GM19467 (cell line): ENCODE measurements around the gene SPATA46.

Experiments used
- ATAC-seq: cut with Tn5 transposase; IDR thresholded peaks from one replicate; pipeline ENCODE4 v1.9.1; 2021; ENCODE audit warnings: mild to moderate bottlenecking, moderate library complexity; ENCODE audit not compliant: unreplicated experiment

The SPATA46 gene

DNA sequence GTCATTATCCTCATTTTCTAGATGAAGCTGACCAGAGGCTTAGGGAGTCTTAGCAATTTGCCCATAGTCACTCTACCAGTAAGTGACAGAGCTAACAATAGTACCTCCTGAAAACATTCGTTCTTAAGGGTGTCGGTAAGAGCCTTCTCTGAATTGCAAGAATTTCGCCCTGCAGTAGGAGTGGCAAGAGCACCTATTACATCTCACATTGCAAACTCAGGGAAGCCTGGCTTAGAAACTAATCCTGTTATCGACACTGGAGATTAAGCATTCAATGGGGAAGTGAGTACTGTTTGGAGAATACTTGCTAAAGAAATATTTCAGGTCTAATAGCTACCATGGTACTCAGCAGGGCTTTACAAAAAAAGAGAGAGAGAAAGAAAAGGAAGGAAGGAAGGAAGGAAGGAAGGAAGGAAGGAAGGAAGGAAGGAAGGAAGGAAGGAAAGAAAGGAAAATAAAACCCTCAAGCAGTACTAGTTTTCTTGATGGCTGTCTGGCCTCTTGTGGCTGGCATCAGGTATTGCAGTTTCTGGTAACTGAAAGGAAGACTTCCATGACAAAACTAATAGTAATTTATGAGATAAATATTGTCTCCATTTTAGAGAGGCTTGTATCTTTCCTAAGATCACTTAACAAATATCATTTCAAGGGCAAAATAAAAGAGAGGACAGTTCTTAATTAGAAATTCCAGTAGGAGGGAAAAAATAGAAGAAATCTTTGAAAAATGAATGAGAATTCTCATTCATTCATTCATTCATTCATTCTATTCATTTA lies 15.3 kb upstream of the SPATA46 start:
- no peak for ATAC-seq

DNA sequence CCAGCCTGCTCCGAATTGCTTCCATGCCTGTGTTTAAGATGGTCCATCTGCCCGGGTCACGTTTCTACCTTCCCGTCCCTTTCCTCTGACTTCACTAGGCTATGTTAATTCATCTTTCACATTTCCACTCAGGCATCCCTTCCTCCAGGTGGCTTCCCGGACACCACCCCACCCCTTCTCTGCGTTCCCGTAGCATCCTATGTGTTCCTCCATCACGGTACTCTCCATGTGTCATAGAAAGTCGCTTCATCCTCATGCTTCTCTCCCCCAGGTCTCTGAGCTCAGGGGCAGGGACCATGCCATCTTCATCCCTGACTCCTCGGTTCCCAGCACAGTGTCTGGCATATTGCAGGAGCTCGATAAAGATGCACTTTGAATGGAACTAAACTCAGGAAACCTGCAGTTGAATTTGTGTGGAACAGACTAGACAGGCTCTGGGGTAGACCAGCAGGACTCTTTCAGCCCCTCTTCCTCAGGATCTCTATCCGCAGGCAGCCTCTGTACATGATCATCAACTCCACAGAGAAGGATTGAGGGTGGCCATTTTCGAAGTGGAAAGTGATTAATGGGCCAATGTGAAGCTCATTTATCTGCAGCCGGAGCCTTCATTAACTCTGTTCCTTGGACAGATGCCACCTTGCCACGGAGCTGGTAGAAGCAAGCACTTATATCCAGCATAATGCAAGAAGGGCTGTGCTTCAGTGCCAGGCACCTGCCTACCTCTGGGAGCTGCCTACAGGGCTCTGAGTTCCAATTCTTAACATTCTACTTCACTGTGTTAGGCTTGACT lies 13.9 kb upstream of the SPATA46 start:
- ATAC-seq = no peak

DNA sequence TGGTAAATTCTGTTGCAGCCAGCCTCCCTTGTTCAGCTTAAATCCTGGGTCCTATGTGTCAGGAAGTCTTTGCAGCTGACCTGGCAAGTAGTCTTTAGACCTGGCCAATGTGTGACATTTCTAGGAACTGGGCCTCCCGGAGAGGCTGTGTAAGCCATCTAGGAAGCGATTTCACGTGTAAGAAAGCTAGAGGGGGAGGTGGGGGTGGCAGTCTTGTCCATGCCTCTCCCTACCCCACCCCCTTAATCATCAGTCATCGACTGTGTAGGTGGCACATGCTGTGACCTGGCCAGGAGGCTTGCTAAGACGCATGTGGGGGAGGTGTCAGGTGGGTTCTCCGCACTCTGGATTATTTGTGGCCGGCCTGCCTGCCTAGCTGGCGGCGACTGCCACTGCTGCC lies 13.3 kb upstream of the SPATA46 start:
- no peak for ATAC-seq

DNA sequence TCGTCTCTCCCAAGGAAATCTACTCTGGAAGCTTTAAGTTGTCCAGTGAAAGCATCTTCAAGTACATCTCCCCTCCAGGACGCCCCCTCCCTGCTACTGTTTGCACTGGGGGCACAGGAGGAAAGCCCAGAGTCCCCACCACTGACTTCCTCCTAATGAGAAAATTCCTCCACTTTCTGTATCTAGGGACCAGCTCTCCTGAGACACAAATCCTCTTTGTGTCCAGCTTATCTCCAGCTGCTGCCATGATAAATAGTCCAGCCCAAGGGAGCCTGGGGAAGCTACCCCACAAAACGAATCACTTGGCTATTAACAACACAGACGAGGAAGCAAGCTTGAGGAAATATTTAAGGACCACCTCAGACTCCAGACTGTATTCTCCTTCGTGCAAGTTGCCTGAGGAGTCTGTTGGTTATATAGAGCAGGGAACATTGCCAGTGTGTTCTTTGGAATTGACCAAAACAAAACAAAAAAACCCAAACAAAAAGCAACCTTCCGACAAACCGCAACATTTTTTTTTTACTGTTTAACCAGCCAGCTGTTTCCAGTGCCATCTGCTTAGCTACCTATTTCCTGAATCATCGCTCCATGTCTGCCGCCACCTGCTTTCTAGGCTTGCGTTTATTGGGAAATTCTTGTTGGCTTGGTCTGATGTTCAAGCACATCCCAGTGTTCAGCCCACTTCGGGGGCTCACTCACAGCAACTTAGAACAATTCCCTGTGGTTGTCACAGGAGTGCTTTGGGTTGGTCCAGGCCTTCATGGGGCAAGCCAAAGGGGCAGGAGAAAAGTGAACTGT lies 12.6 kb upstream of the SPATA46 start:
- no peak for ATAC-seq

DNA sequence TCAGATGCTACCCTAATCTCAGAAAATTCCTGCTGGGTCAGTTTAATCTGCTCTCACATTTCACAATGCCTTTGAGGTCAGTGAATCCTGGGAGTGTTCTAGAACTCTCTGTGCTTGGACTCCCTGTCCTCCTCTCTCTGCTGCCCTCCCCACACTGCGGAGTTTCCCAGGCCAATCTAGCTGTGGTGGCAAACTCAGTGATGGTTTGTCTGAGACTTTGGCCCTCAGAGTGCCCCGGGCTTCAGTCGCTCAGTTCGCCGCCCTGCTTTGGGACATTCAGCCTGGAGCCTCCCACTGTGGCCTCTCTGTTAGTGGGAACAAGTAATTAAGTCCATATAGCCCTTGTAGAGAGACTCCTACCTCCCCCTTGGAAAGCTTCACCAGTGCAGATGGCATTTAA lies 12.0 kb upstream of the SPATA46 start:
- no peak for ATAC-seq

DNA sequence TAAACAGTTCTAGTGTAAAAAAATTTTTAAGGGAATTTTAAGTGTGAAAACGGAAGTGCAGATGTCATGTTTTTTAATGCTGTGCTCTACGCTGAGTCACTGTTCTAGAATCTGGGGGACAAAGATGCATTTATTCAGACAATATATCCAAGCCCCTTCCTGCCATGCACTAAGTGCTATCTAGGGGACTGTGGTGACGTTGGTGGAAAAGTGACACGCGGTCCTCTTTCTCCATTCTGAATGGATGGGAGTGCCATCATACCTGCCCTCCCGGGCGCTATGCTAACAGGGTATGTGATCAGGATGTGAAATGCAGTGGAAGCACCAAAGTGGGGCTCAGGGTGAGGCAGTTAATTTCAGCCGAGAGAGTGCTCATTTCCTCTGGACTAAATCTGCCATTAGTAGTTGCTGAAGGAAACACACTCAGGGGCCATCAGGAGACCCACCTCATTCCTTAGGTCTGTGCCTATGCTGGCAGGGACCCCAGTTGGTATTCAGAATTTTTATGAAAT lies 11.5 kb upstream of the SPATA46 start:
- ATAC-seq = no peak

DNA sequence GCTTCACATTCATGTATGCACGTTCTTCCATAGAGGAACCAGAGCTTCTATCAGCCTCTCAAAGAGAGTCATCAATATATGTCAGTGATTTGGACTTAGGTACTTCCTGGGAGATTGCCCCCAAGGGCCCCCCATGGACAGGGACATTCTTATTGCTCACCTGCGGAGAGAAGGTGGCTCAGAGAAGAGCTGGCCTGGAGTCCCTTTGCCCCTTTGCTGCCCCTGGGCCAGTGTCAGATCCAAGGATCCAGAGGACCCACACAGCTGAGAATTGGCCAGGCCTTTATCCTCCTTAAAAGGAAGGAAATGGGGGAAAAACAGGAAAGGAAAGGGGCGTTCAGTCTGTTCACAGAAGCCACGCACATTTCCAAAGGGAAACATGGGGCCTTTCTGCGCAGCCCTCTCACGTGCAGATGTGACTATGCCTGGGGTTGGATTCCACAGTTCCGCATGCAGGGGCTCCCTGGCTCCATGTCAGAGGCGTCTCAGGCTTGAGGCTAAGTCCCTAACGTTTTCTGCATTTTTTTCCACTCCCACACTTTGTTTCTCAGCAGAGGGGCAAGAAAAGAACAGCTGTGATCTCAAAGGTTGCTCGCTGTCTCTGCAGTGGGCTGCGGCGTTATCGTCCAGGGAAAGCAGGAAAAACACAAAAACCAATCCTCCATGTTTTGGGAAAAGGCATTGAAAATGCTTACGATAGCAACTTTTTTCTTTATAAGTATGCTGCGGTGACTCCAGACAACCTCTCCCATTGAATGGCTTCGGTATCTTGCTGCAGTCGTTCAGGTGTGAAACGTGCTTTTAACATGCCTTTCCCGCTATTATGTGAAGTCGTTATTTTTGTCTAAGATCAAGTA lies 10.8 kb upstream of the SPATA46 start:
- no peak for ATAC-seq

DNA sequence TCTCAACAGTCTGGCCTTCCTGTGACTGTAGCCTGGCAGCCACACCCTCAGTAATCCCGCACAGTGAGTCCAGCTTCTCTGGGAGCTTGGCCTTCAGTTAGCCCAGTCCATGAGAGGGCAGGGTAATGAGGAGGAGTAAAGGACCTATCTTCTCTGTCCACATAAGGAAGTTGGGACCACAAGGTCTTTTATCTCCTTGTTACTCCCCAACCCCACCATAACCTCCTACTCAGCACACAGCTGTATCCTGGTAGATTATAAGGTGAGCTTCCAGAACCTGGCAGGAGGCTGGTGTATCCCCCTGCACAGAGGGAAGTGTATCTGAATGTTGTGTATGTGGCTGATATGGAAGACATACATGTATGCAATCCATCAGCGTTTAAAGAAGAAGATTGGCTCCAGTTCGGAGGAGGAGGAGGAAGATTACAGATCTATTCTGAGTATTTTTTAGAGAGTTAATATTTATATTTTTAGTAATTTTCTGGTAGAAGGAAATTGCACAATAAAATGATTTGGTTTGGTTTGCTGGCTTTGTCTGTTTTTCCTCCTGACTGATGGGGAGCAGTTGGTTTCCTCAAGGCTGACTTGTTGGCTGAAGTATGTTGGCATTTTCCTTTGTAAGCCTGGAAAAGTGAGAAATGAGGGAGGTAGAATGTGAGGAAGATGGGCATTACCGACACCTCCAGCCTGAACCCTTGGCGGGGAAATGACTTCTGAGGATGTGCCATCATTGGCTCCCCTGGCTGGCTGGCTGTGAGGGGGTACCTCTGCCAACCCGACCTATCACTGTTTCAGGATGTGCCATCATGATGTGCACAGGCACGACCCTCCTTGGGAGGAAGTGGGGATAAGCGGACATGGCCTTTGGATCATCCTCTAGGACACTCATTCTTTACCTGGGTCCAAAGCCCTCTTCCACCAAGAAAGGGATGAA lies 9.9 kb upstream of the SPATA46 start:
- ATAC-seq = no peak

DNA sequence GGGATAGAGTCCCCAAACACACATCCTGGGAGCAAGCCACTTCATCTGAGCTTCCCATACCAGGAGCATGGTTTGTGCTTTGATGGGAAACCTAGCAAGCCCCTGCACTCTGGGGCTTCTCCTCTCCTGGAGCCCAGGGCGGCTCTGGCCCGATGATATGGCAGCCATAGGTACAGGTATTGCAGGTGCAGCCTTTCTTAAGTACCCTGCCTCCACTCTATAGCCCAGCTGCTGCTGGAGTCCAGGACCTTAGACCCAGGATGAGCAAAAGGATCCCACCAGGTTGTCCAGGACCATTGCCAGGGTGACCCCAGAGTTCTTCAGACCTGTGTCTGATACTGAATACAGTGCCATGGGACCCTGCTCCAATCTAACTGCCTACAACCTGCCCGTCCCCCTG lies 9.0 kb upstream of the SPATA46 start:
- ATAC-seq = no peak

DNA sequence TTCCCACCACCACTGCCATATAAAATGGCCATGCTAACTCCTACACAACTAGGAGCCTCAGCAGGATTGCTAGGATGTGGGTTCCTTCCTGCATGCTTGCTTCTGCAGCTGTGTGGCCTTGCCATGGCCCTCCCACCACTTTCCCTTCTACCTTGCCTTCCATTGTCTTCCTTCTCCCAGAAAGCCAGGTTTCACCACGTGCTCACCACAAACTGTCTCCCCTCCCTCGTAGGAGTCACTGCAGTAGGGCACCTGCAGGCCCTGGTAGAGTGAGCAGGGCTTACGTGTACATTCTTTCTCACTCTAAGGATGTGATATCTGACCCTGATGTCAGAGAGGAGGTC lies 8.6 kb upstream of the SPATA46 start:
- no peak for ATAC-seq

DNA sequence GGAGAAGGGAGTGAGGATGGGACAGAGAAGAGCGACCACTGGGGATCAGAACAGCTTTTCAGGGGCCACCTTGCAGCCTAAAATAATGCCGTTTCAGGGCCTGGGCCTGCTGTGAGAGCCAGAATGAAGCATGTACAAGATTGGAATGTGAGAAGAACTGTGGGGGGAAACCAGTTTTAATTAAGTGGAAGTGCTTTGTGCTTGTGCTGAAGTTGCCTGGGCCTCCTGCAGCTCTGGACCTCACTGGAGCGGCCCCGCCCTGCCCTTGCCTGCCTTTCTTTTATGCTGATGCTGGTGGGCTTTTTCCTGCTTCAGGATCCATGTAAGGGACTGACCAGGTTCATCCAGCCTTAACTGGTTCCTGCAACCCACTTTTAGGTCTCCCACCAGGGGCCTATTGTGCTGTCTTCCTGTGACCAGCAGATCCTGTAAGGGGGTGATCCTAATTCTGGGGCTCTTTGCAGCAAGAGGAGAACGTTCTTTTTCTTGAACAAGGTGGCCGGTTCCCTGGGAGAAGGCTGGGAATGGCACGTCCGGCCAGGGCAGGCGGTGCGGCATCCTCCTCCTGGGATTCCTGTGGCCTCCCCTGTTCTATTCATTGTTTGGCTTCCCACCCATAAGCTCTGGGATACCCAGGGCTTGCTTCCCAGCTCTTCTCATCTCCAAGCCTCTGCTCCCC lies 8.1 kb upstream of the SPATA46 start:
- no peak for ATAC-seq

DNA sequence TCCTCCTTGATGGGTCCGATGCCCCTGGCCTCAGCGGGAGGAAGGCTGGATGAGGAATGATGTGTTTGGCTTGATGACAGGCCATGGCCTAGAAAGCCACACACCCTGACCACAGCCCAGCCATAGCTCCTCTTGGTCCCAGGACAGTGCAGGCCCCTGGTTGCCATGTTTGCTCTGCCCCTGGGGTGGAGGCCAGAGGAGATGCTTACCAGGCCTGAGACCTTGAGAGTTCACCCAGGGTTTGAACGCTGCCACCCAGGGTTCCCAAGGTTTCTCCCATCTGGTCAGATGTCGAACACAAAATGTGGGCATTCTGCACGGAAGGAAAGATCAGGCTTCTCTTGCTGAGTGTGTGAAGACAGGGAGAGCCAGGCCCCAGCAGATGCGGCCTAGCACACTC lies 7.5 kb upstream of the SPATA46 start:
- no peak for ATAC-seq

DNA sequence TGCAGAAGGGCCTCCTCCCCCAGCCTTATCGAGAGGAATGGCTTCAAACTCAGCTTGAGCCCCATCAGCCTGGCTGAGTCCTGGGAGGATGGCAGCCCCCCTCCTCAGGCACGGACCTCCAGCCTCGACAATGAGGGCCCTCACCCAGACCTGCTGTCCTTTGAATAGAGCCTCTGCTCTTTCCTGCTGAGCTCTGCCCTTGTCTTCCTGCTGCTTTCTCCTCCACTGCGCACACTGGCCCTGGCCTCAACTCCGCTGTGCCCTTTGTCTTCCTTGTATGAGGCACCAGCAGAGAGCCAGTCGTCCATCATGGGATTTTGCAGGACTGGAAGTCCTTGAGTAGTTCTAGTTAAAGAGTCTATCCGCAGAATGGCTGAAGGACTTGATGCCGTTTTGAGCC lies 6.9 kb upstream of the SPATA46 start:
- ATAC-seq = no peak

DNA sequence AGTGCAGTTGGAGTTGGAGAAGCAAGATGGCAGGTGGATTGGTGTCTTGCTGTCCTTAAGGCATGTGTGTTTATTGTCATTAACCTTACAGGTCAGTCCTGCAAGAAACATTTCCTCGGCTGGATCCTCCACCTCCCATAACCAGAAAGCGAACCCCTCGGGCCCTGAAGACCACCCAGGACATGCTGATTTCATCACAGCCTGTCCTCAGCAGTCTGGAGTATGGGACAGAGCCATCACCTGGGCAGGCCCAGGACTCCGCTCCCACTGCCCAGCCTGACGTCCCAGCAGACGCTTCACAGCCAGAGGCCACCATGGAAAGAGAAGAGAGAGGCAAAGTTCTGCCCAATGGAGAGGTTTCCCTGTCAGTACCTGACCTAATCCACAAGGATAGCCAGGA lies 6.4 kb upstream of the SPATA46 start:
- no peak for ATAC-seq

DNA sequence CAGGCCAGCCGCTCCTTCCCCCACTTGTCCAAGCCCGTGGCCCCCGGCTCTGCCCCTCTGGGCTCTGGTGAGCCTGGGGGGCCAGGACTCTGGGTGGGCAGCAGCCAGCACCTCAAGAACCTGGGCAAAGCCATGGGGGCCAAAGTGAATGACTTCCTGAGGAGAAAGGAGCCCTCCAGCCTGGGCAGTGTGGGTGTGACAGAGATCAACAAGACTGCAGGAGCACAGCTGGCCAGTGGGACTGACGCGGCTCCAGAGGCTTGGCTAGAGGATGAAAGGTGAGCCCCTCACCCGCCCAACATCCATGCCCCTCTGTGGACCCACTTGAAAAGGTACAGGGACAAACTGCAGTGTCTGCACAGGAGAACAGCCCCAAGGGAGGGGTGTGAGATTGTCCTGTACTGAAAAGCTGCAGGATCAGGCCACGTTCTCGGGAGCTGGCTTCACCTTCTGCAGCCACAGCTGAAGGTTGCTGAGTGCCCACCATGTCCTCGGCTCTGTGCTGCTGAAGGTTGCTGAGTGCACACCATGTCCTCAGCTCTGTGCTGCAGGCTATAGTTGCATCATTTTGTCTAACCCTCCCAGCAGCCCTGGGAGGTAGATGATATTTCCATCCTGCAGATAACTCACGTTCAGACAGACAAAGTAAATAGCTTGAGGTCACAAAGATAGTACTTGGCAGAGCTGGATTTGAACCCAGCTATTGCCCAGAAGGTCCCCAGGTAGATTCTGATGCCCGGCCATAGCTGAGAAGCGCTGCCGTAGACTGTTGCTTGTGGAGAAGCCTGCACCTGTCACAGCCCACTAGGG lies 5.5 kb upstream of the SPATA46 start:
- no peak for ATAC-seq

DNA sequence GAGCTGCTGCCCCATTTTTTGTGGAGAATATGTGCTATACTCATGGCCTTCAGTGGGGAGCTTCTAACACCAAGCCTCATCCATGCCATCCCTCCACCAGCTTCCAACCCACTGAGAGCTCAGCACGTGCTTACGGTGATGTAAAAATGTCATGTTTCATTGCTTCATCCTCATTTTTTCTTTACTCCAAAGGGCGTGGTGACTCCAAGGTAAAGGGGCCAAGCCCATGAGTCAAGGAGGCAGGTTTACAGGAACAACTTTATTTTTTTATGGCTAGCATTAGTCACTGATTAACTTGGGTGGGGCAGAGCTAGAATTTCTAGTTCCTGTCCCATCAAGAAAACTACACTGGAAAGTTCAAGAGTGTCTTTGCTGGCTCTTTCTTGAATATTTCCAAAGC lies 4.7 kb upstream of the SPATA46 start, which contains the start of gene C1orf226:
C1orf226 (plus strand) TSS at position 346 of the 400 bp plus-strand sequence. CDS start 174 bp downstream, outside the sequence.
- ATAC-seq = no peak

DNA sequence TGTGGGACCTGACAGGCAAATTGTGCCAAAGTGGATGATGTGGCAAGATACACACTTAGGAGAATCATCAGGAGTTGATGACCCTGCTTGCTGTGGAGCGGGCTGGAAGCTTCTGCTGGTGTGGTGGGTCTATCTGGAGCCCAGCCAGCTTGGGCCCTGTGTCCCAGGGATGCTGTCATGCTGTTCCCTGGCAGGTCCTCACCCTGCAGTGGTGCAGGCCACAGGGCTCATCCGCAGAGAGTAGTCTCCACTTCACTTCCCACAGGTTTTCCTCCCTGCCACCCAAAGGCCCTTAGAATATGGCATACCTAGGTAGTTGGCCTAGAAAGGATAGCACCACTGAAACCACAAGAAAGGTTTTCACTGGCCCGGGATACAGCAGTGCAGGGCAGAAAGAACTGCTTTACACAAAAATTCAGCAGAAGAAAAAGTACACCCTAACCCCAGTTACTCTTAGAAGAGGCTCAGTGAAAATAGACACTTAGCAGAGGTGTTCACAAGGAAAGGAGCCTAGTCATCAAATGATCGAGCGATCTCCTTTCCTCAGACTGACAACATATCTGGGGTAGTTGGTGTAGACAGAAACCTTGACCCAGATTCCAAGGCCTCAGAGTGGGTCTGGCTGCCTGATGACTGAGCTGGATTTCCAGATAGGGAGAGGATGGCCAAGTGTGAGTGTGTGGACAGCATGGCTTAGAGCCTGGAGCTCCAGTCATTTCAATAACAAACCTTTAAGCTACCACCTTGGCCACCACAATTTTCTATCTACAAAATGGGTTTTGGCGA lies 3.6 kb upstream of the SPATA46 start:
- no peak for ATAC-seq
